OCI-LY3 (cell line): ENCODE results near the gene ATG9B.

Source experiments
- H2AFZ ChIP-seq: fragments of 200-600, 300-600 bp; shearing (Covaris generic); 2 replicates; pipeline ENCODE4 v1.6.0; 2014; ENCODE audit warnings: antibody characterized with exemption, low read depth, low read length
- H3K27ac ChIP-seq: fragments of 200-600, 300-600 bp; sonication (generic); 2 replicates; pipeline ENCODE4 v1.5.1; 2014; ENCODE audit warnings: mild to moderate bottlenecking, low read length, moderate library complexity, mixed read lengths
- H3K27me3 ChIP-seq: fragments of 200-600, 300-600 bp; sonication (generic); 2 replicates; pipeline ENCODE4 v1.6.1; 2014; ENCODE audit warnings: low read depth, low read length, mixed read lengths
- H3K36me3 ChIP-seq: fragments of 200-600, 300-600 bp; sonication (generic); replicated peaks from 2 replicates; pipeline ENCODE3; 2014; ENCODE audit warnings: low read depth, low read length, mixed read lengths
- H3K4me1 ChIP-seq: fragments of 300-600, 200-600 bp; sonication (generic); 2 replicates; pipeline ENCODE4 v1.6.1; 2014; ENCODE audit warnings: low read length, mixed read lengths
- H3K4me2 ChIP-seq: fragments of 200-600, 300-600 bp; sonication (generic); 2 replicates; pipeline ENCODE4 v1.6.1; 2014; ENCODE audit warnings: low read length, mixed read lengths
- H3K4me3 ChIP-seq: fragments of 300-600, 200-600 bp; sonication (generic); 2 replicates; pipeline ENCODE4 v1.5.1; 2014; ENCODE audit warnings: antibody characterized with exemption, mild to moderate bottlenecking, low read length, moderate library complexity
- H3K79me2 ChIP-seq: fragments of 300-600, 200-600 bp; shearing (Covaris generic); 2 replicates; pipeline ENCODE4 v1.6.1; 2014; ENCODE audit warnings: mild to moderate bottlenecking, low read length, mixed read lengths
- H3K9ac ChIP-seq: fragments of 300-600, 200-600 bp; shearing (Covaris generic); 2 replicates; pipeline ENCODE4 v1.6.0; 2014; ENCODE audit warnings: mild to moderate bottlenecking, low read length, moderate library complexity
- H3K9me3 ChIP-seq: fragments of 200-600, 300-600 bp; shearing (Covaris generic); 2 replicates; pipeline ENCODE4 v1.6.1; 2014; ENCODE audit warnings: low read length, mixed read lengths; ENCODE audit not compliant: insufficient read depth
- H4K20me1 ChIP-seq: fragments of 200-600, 300-600 bp; sonication (generic); 2 replicates; pipeline ENCODE4 v1.6.1; 2016; ENCODE audit warnings: low read length, mixed read lengths; ENCODE audit not compliant: insufficient read depth
- CTCF ChIP-seq: fragments of 200-600, 300-600 bp; sonication (generic); IDR thresholded peaks from 2 replicates; pipeline ENCODE4 v1.5.1; 2014; ENCODE audit warnings: antibody characterized with exemption, low read length, low read depth
- EZH2phosphoT487 ChIP-seq: fragments of 200-600 bp; shearing (Covaris generic); IDR thresholded peaks from 2 replicates; pipeline ENCODE4 v1.6.1; 2018; ENCODE audit warnings: antibody characterized with exemption, mixed run types, low read depth

ATG9B gene

GRCh38 chr7:151040616-151041375 is 16.5 kb upstream of the ATG9B start:
- Histone ChIP-seq H3K27ac (no peak overlapping the region), H3K4me3 (no peak overlapping the region), H3K36me3 (no peaks in the 10 kb centered on the region), H4K20me1 (no peaks in the 10 kb centered on the region), H3K4me1 (no peaks in the 10 kb centered on the region), H3K9me3 (no peaks in the 10 kb centered on the region), H3K27me3 (no peaks in the 10 kb centered on the region), H3K4me2 (no peak overlapping the region), H2AFZ (no peak overlapping the region), H3K79me2 (no peaks in the 10 kb centered on the region), H3K9ac (no peak overlapping the region)
- TF ChIP-seq EZH2phosphoT487 (no peak), CTCF (no peak)

DNA sequence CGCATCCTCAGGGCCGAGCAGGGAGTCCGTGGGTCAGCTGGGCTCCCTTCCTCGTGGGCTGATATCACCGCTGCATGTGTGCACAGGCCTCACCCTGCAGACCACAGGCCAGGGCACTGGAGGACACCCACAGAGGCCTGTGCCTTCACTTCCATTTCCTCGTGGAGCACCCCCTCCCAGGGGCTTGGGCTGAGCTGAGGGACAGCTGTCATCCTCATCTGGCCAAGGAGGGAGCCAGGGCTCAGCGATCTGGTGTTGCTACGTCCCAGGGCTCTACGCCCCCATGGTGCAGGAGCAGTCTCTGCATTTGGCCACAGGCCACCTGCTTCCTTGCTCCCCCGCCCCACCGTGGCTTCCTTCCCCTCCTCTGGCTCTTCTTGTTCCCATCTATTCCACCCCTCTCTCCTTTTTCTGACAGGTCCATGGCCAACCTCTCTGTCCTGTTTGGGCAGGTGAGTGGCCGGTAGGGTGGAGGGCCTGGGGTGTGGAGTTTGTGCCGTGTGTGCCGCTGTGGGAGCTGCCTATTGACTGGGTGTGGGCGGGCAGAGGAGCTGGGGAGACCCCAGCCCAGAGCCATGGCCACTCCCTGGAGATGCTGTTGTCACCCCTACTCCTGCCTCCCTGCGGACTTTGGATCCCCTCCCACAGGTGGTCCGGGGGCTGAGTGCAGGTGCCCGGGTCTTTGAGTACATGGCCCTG is 15.7 kb upstream of the ATG9B start:
- Histone ChIP-seq H4K20me1 (no peaks in the 10 kb centered on the region), H3K4me2 (no peak overlapping the region), H3K27ac (no peak overlapping the region), H3K9me3 (no peaks in the 10 kb centered on the region), H3K36me3 (no peaks in the 10 kb centered on the region), H3K79me2 (no peaks in the 10 kb centered on the region), H3K4me3 (no peak overlapping the region), H3K9ac (no peak overlapping the region), H3K27me3 (no peaks in the 10 kb centered on the region), H2AFZ (no peak overlapping the region), H3K4me1 (no peaks in the 10 kb centered on the region)
- TF ChIP-seq EZH2phosphoT487 (no peak), CTCF (no peak)

GRCh38 chr7:151038951-151039849 is 14.9 kb upstream of the ATG9B start:
- H2AFZ ChIP-seq, result no peak overlapping the region
- H3K27ac ChIP-seq, result no peak overlapping the region
- H4K20me1 ChIP-seq, result no peaks in the 10 kb centered on the region
- no peaks in the 10 kb centered on the region for H3K4me1 ChIP-seq
- no peaks in the 10 kb centered on the region for H3K27me3 ChIP-seq
- H3K79me2 ChIP-seq, result no peaks in the 10 kb centered on the region
- no peak overlapping the region for H3K9ac ChIP-seq
- no peak overlapping the region for H3K4me3 ChIP-seq
- no peak overlapping the region for H3K4me2 ChIP-seq
- no peaks in the 10 kb centered on the region for H3K36me3 ChIP-seq
- H3K9me3 ChIP-seq, result no peaks in the 10 kb centered on the region
- TF ChIP-seq CTCF (no peak), EZH2phosphoT487 (no peak)

DNA sequence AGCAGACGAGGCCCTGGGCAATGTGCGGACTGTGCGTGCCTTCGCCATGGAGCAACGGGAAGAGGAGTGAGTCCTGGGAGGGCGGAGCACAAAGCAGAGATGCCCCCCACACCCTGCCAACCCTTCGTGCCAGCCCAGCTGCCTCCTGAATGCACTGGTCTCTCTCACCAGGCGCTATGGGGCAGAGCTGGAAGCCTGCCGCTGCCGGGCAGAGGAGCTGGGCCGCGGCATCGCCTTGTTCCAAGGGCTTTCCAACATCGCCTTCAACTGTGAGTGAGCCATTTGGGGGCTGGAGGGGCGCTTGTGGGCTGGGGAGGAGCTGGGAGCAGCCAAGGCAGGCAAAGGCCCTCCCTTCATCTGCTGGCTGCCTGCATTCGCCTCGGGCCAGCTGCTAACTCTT is 11.6 kb upstream of the ATG9B start:
- no peaks in the 10 kb centered on the region for H3K4me1 ChIP-seq
- no peaks in the 10 kb centered on the region for H3K9me3 ChIP-seq
- H4K20me1 ChIP-seq, result no peaks in the 10 kb centered on the region
- no peak overlapping the region for H3K4me2 ChIP-seq
- H3K27ac ChIP-seq, result no peak overlapping the region
- no peak overlapping the region for H3K9ac ChIP-seq
- no peaks in the 10 kb centered on the region for H3K36me3 ChIP-seq
- H3K79me2 ChIP-seq, result no peaks in the 10 kb centered on the region
- H2AFZ ChIP-seq, result no peak overlapping the region
- TF ChIP-seq CTCF (no peak), EZH2phosphoT487 (no peak)
- no peak overlapping the region for H3K4me3 ChIP-seq
- H3K27me3 ChIP-seq, result no peaks in the 10 kb centered on the region
